ENCODE results near the gene ACBD6.

DNA sequence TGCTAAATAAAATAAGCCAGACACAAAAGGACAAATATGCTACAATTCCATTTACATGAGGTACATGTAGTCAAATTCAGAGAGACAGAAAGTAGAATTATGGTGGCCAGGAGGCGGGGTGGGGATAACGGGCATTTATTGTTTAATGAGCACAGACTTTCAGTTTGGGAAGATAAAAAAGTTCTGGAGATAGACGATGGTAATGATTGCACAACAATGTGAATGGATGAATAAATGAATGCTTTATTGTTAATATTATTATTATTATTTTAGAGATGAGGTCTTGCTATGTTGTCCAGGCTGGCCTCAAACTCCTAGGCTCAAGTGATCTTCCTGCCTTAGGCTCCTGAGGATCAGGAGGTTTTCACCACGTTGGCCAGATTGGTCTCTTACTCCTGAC lies 150.4 kb downstream of the ACBD6 start:
- TF ChIP-seq CTCF (IDR thresholded peaks at IDR 0.05 in 2 of 3, conservative IDR thresholded peaks at IDR 0.05 in 1 of 3; ENCODE audit: control insufficient read depth in 2 of 3, extremely low read depth in 1 of 3, insufficient read depth in 1 of 3, low read depth in 3 of 3, low read length in 3 of 3) (no peak), POLR2AphosphoS5 (IDR thresholded peaks at IDR 0.05; ENCODE audit: low read length) (no peak), TBL1XR1 (IDR thresholded peaks at IDR 0.05; ENCODE audit: low read depth, low read length) (no peak), ELK1 (IDR thresholded peaks at IDR 0.05; ENCODE audit: low read depth, low read length) (no peak), POLR2A (IDR thresholded peaks at IDR 0.05; ENCODE audit: low read depth, low read length) (no peak)

Measured in GM12878 (cell line).